ENCODE results near the gene ESYT2.

The ESYT2 gene

DNA sequence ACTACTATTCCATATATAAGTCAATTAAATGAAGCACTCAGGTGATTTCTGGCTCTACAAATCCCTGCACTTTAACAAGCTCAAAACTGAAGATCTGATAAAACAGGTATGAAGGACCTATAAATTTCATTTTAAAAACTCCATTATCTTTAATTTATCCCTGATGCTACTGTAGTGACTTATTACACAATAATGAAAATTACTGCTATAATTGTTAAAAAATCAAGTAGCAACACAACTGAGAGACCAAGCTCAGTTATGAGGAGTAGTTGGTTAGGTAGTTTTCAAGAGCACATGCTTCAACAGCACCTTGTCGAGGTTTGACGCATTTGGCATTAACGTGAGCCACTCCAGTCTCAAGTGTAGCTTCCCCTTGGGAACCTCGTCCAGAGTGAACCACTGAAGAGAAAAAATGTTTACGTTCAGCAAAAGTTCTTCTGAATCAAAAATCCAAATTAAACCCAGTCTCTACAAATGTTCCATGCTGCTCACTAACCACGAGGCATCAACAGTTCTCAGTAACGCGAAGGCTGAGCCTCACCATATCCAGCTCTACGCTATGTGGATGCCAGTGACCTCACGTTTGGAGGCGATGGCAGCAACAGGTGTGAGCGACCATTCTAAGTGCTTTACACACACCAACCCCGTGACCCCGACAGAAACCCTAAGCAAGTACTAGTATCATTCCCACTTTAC is 69.4 kb downstream of the ESYT2 start:
- Histone ChIP-seq H2AFZ (ENCODE audit: low read length) (no peak overlapping the region), H4K20me1 (ENCODE audit: insufficient read depth, low read length) (no peaks in the 10 kb centered on the region), H3K27ac (ENCODE audit: low read length) (no peak overlapping the region), H3K9me3 (replicated peaks; ENCODE audit: insufficient read depth, low read length) (no peaks in the 10 kb centered on the region), H3K4me3 (ENCODE audit: low read length) (no peak overlapping the region), H3K4me2 (ENCODE audit: low read depth, low read length) (no peak overlapping the region), H3K36me3 (replicated peaks; ENCODE audit: insufficient read depth, low read length) (0 out of 2 replicates have a peak, but pooled peaks cover 5% of the 10 kb centered on the region), H3K9ac (ENCODE audit: low read length) (no peak overlapping the region), H3K9me2 (replicated peaks; ENCODE audit: insufficient read depth, low read length) (no peaks in the 10 kb centered on the region), H3K79me2 (ENCODE audit: low read length) (no peaks in the 10 kb centered on the region), H3F3A (ENCODE audit: insufficient read depth, low read length) (no peaks in the 10 kb centered on the region), H3K27me3 (replicated peaks; ENCODE audit: insufficient read depth, low read length) (no peaks in the 10 kb centered on the region), H3K4me1 (ENCODE audit: low read length) (no peaks in the 10 kb centered on the region)
- DNase-seq = no peak
- TF ChIP-seq, protein P1, sequence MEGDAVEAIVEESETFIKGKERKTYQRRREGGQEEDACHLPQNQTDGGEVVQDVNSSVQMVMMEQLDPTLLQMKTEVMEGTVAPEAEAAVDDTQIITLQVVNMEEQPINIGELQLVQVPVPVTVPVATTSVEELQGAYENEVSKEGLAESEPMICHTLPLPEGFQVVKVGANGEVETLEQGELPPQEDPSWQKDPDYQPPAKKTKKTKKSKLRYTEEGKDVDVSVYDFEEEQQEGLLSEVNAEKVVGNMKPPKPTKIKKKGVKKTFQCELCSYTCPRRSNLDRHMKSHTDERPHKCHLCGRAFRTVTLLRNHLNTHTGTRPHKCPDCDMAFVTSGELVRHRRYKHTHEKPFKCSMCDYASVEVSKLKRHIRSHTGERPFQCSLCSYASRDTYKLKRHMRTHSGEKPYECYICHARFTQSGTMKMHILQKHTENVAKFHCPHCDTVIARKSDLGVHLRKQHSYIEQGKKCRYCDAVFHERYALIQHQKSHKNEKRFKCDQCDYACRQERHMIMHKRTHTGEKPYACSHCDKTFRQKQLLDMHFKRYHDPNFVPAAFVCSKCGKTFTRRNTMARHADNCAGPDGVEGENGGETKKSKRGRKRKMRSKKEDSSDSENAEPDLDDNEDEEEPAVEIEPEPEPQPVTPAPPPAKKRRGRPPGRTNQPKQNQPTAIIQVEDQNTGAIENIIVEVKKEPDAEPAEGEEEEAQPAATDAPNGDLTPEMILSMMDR (IDR thresholded peaks at IDR 0.05; ENCODE audit: low read length) = no peak
- no peak for TF ChIP-seq EZH2phosphoT487 (IDR thresholded peaks at IDR 0.05; ENCODE audit: low read length)
- no peak for TF ChIP-seq EZH2 (optimal IDR thresholded peaks at IDR 0.05; ENCODE audit: low read depth, low read length)

DNA sequence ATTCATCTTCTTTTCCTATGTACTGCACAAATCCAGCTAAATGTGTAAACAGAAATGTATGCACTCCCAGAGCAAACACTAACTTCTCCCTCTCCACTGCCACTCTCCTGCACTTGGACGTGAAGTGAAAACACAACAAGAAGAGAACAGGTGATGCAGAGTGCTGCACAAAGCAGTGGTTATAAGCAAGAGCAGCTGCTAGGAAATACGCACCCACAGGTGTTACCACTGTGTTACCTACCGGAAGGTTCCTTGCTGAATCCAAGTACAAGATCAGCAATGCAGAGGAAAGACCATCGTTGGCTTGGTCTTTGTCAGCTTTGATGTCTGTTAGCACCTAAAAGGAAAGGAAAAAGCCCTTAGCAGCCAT is 70.1 kb downstream of the ESYT2 start:
- H3K4me1 ChIP-seq (ENCODE audit: low read length) = no peaks in the 10 kb centered on the region
- no peaks in the 10 kb centered on the region for H3K27me3 ChIP-seq (replicated peaks; ENCODE audit: insufficient read depth, low read length)
- no peaks in the 10 kb centered on the region for H3K9me3 ChIP-seq (replicated peaks; ENCODE audit: insufficient read depth, low read length)

DNA sequence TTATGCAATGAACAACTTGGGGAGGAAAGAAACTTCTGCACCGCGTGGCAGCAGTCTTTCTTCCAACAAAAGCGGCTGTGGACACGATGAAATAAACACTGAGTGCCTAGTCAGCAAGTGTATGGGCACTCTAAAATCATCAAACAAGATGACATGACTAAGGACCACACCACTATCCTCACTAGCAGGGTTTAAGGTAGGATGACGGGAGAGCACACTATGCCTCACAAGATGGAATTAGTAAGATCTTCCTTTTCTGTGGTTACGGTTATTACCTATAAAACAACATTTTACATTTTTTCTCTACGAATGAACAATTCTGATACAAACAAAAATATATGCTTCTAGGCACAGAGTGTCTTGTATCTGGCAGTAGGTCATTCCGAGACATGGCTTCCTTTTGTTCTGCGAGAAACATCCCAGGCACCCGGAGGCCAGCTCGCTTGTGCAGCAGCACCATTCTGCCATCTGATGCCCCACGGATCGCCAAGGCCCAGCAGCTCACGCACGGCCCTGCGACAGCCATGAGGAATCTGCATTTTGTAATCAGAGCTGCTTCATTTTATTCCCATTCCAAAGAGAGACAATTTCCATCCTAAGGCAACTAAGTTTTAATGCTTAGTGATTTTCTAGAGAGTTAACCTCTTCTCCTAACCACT is 70.6 kb downstream of the ESYT2 start:
- TF ChIP-seq EZH2 (optimal IDR thresholded peaks at IDR 0.05; ENCODE audit: low read depth, low read length) (no peak), EZH2phosphoT487 (IDR thresholded peaks at IDR 0.05; ENCODE audit: low read length) (no peak)
- TF ChIP-seq, protein P1 (IDR thresholded peaks at IDR 0.05; ENCODE audit: low read length) = no peak
- 0 out of 2 replicates have a peak, but pooled peaks cover 5% of the 10 kb centered on the region for H3K36me3 ChIP-seq (replicated peaks; ENCODE audit: insufficient read depth, low read length)
- no peak overlapping the region for H3K4me3 ChIP-seq (ENCODE audit: low read length)
- no peaks in the 10 kb centered on the region for H3K4me1 ChIP-seq (ENCODE audit: low read length)
- no peak overlapping the region for H2AFZ ChIP-seq (ENCODE audit: low read length)
- no peak overlapping the region for H3K9ac ChIP-seq (ENCODE audit: low read length)
- H3K27ac ChIP-seq (ENCODE audit: low read length) = no peak overlapping the region
- H3K79me2 ChIP-seq (ENCODE audit: low read length) = no peaks in the 10 kb centered on the region
- H3K9me3 ChIP-seq (replicated peaks; ENCODE audit: insufficient read depth, low read length) = no peaks in the 10 kb centered on the region
- no peaks in the 10 kb centered on the region for H3K27me3 ChIP-seq (replicated peaks; ENCODE audit: insufficient read depth, low read length)
- H3F3A ChIP-seq (ENCODE audit: insufficient read depth, low read length) = no peaks in the 10 kb centered on the region
- no peak overlapping the region for H3K4me2 ChIP-seq (ENCODE audit: low read depth, low read length)
- H3K9me2 ChIP-seq (replicated peaks; ENCODE audit: insufficient read depth, low read length) = no peaks in the 10 kb centered on the region
- H4K20me1 ChIP-seq (ENCODE audit: insufficient read depth, low read length) = no peaks in the 10 kb centered on the region
- DNase-seq = no peak

More for the DNA sequence above, 70.1 kb downstream of the ESYT2 start:
- Histone ChIP-seq H3K36me3 (replicated peaks; ENCODE audit: insufficient read depth, low read length) (0 out of 2 replicates have a peak, but pooled peaks cover 5% of the 10 kb centered on the region), H3K4me2 (ENCODE audit: low read depth, low read length) (no peak overlapping the region), H3K79me2 (ENCODE audit: low read length) (no peaks in the 10 kb centered on the region), H3F3A (ENCODE audit: insufficient read depth, low read length) (no peaks in the 10 kb centered on the region), H3K4me3 (ENCODE audit: low read length) (no peak overlapping the region), H3K27ac (ENCODE audit: low read length) (no peak overlapping the region), H2AFZ (ENCODE audit: low read length) (no peak overlapping the region), H3K9ac (ENCODE audit: low read length) (no peak overlapping the region), H3K9me2 (replicated peaks; ENCODE audit: insufficient read depth, low read length) (no peaks in the 10 kb centered on the region), H4K20me1 (ENCODE audit: insufficient read depth, low read length) (no peaks in the 10 kb centered on the region)
- TF ChIP-seq, protein P1 (IDR thresholded peaks at IDR 0.05; ENCODE audit: low read length) = no peak
- TF ChIP-seq EZH2 (optimal IDR thresholded peaks at IDR 0.05; ENCODE audit: low read depth, low read length) (no peak), EZH2phosphoT487 (IDR thresholded peaks at IDR 0.05; ENCODE audit: low read length) (no peak)
- no peak for DNase-seq
